Ectodermal cell (in vitro differentiated cells): Measurements from ENCODE around the gene MRPS5. TPM values are rescaled to one million over a fixed set of nuclear protein-coding genes. Genes with fewer than 3 reads are reported as not detected.

ENCODE experiments used
- H3K27ac ChIP-seq: 2 replicates; pipeline ENCODE4 v1.7.0; 2013; ENCODE audit warnings: mild to moderate bottlenecking, low read depth, low read length; ENCODE audit not compliant: insufficient read depth, poor library complexity, severe bottlenecking
- H3K27me3 ChIP-seq: 2 replicates; pipeline ENCODE4 v1.7.0; 2013; ENCODE audit warnings: mild to moderate bottlenecking, low read length; ENCODE audit not compliant: insufficient read depth, control insufficient read depth, poor library complexity, severe bottlenecking
- H3K36me3 ChIP-seq: one replicate; pipeline ENCODE4 v1.7.0; 2013; ENCODE audit warnings: low read length; ENCODE audit not compliant: control insufficient read depth, insufficient read depth
- H3K4me1 ChIP-seq: one replicate; pipeline ENCODE4 v1.7.0; 2013; ENCODE audit warnings: low read length; ENCODE audit not compliant: control insufficient read depth, insufficient read depth
- H3K4me3 ChIP-seq: 2 replicates; pipeline ENCODE4 v1.7.0; 2013; ENCODE audit warnings: low read depth, low read length, control low read depth; ENCODE audit not compliant: insufficient read depth
- H3K9me3 ChIP-seq: 2 replicates; pipeline ENCODE4 v1.7.0; 2013; ENCODE audit warnings: mild to moderate bottlenecking, low read length, moderate library complexity; ENCODE audit not compliant: control insufficient read depth
- WGBS, 2 experiments: methylation state at CpG; one replicate each; pipeline ENCODE4 v1.1.7; 2013; ENCODE audit warnings: missing lambda C conversion rate in 2 of 2; 5-methylcytosine and 5-hydroxymethylcytosine counted together
- polyA plus RNA-seq, 4 experiments: library from polyadenylated mRNA; stranded (reverse); fragments of 50-300 nt; gene quantifications; one replicate each; pipeline ENCODE4 v1.2.3, GENCODE V29; 2013

The MRPS5 gene
- 64.1 TPM for polyA plus RNA-seq (2013, experiment 1 of 4)
- 58.4 TPM for polyA plus RNA-seq (2013, experiment 2 of 4)
- polyA plus RNA-seq (2013, experiment 3 of 4), result 56.6 TPM
- 66.1 TPM for polyA plus RNA-seq (2013, experiment 4 of 4)

DNA sequence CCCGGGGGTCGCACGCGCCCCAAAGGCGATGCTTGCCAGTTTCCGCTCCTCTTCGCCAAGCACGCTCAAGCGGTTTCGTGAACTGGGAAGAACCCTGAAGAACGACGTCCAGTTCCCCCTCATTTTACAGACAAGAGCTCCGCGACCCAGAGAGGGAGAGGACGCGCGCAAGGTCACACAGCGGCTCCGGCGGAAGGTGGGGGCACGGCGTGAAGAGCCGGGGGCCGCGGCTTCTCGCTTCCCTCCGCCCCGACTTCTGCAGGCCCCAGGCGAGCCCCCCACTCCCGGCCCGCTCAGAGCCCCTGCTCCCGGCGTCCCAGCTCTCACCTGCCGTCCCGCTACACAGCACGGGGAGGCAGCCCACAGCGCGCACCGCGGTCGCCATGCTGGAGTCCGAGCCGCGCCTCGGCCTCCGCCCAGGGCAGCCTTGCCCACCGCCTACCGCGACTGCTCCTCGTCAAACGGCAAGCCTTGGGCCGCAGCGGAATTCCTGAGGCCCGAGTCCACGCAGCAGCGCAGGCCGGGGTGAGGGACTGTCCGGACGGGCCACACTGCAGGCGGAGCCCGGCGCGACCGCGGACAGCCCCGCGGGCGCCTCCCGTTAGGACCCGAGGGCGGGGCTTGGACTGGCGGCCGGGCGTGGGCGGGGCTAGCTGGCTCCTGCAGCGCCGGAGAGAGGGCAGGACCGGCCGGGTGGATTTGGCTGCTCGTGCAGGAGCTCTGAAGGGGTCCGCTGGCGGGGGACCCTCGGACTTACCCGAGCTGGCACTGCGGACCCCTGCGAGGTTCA is at the start of gene MRPS5:
Gene MRPS5, minus strand, starts transcription at position 402 of the 790 bp plus-strand sequence. Its CDS starts 17 bp downstream, at position 385.
- H3K4me1 ChIP-seq, result no peaks in the 10 kb centered on the region
- peak within 1 kb of the TSS; percentile 95 for H3K4me3 ChIP-seq
- no peaks in the 10 kb centered on the region for H3K36me3 ChIP-seq
- 0% methylated on average over 86 of the region's 86 CpGs for WGBS, 2 experiments
- no peaks in the 10 kb centered on the region for H3K9me3 ChIP-seq
- no peaks in the 10 kb centered on the region for H3K27me3 ChIP-seq
- peak within 1 kb of the TSS; percentile 82 for H3K27ac ChIP-seq

DNA sequence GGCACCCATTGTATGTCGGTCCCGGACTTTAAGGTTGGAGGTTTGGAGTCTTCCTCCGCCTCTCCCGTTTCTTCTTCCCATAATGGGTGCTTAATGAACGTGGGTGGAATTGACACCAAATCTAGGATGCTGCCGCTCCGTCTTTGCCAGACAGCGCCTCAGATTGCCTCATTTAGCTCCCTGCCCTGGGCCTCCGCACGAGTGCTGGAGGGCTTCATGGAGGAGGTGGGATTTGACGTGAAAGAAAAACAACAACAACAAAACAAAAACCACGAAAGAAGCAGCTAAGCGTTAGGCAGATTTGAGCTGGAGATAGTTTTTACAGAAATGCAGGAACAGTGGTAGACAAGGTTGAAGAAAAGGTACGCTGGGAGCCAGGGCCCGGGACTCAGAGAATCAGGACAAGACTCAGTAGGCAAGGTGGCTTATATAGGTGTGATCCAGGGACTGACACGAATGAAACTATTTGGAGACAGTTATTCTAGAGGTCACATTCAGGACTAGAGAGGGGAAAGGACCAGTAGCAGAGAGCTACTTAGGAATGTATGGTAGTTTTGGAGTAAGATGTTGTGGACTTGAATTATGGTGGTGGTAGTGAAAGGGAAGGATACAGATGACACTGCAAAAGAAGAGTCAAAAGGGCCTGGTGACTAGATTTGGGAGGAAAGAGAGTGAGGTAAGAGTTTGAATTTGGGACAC is 44.6 kb upstream of the MRPS5 start:
- Histone ChIP-seq H3K4me3 (peak overlapping the region; percentile 85), H3K9me3 (no peaks in the 10 kb centered on the region), H3K27ac (no peak overlapping the region), H3K36me3 (no peaks in the 10 kb centered on the region), H3K27me3 (peaks cover 4% of the 10 kb centered on the region), H3K4me1 (peaks cover 3% of the 10 kb centered on the region)
- 15% methylated on average over 15 to 16 of the region's 16 CpGs for WGBS, 2 experiments

DNA sequence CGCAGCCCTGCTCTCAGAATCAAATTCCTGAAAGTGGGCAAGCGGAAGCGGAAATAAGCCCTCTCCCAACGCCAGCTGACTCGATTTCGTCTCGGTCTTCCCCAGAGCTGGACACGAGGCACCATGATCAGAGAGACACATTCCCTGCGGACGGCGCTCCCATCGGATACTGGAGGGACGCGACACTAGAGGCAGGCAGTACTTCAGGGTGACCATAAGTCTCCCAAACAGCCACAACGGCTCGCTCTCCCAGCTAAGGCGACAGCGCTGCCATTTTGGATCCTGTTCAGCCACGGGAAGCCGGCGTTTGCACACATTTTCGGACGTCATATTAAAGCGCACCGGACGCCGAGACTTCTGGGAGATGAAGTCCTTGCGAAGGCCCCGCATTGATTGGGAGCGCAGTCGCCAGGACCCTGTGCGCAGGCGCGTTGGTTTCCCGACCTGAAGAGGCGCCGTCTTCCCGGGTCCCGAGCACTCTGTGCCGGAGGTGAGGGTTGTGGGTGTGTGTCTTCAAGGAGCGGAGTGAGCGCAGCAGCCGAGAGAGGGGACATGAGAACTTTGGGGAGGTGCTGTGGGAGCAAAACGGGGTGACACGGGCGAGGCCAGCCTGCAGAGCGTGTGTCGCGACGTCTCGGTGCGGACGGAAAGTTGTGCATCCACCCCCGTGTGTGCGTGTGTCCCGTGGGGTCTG is 43.9 kb upstream of the MRPS5 start, which contains the start of gene ZNF2:
Gene ZNF2, plus strand, starts transcription at position 439 of the 694 bp plus-strand sequence. CDS start 10,418 bp downstream, outside the sequence.
- peak within 1 kb of the TSS; percentile 85 for H3K4me3 ChIP-seq
- peak within 1 kb of the TSS; percentile 67 for H3K27ac ChIP-seq
- H3K9me3 ChIP-seq, result no peaks in the 10 kb centered on the region
- H3K36me3 ChIP-seq, result no peaks in the 10 kb centered on the region
- peaks cover 3% of the 10 kb centered on the region for H3K4me1 ChIP-seq
- H3K27me3 ChIP-seq, result peaks cover 4% of the 10 kb centered on the region
- WGBS, 2 experiments, result 0% methylated on average over 56 of the region's 56 CpGs

DNA sequence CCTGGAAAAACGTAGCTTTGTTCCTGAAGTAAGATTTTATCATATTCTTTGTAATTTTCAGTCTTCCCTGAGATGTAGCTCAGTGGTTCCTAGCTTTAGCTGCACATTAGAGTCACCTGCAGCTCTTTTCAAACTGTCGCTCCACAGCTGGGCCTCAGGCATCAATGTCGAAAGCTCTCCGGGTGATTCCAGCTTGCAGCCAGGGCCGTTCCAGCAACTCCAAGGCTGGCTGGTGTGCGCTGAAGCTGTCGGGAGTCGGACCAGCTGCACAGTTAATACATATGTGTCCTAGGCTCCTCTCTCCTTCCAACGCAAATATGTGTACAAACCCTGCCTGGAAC is 43.4 kb upstream of the MRPS5 start:
- Histone ChIP-seq H3K27ac (peak overlapping the region; percentile 67), H3K27me3 (peaks cover 4% of the 10 kb centered on the region), H3K9me3 (no peaks in the 10 kb centered on the region), H3K4me3 (peak overlapping the region; percentile 85), H3K36me3 (no peaks in the 10 kb centered on the region), H3K4me1 (peaks cover 3% of the 10 kb centered on the region)
- 4% methylated on average over 9 of the region's 9 CpGs for WGBS, 2 experiments

DNA sequence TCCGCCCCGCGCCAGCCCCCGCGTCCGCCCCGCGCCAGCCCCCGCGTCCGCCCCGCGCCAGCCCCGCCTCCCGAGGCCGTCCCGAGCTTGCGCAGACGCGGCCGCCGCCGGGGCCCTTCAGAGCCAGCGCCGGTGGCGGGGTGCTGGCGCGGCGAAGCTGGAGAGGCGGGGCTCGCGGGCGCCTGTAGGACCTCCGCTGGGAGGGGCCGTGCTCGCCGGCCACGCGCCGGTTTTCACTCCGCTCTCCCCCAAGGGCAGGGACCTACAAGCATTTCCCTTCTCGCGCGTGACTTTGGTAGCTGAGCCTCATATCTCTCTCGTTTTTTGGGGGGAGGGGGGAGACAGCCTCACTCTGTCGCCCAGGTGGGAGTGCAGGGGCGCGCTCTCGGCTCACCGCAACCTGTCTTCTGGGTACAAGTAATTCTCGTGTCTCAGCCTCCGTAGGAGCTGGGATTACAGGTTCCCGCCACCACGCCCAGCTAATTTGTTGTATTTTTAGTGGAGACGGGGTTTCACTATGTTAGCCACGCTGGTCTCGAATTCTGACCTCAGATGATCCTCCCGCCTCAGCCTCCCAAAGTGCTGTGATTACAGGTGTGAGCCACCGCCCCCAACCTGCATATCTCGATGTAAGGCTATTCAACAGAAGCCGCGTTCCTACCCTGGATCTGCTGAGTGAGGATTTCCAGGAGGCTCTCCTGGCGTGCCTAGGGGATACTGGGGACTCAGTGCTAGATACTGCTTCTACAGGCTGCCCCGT is 38.3 kb upstream of the MRPS5 start, which contains the start of gene ZNF514:
Gene ZNF514, minus strand, starts transcription at position 159 of the 760 bp plus-strand sequence. CDS start 6,595 bp downstream, outside the sequence.
- no peaks in the 10 kb centered on the region for H3K9me3 ChIP-seq
- peaks cover 3% of the 10 kb centered on the region for H3K4me1 ChIP-seq
- peak within 1 kb of the TSS; percentile 69 for H3K4me3 ChIP-seq
- peaks cover 9% of the 10 kb centered on the region for H3K36me3 ChIP-seq
- H3K27me3 ChIP-seq, result peaks cover 7% of the 10 kb centered on the region
- H3K27ac ChIP-seq, result no peak within 1 kb of the TSS
- 11 to 12% methylated on average over 64 of the region's 64 CpGs for WGBS, 2 experiments

DNA sequence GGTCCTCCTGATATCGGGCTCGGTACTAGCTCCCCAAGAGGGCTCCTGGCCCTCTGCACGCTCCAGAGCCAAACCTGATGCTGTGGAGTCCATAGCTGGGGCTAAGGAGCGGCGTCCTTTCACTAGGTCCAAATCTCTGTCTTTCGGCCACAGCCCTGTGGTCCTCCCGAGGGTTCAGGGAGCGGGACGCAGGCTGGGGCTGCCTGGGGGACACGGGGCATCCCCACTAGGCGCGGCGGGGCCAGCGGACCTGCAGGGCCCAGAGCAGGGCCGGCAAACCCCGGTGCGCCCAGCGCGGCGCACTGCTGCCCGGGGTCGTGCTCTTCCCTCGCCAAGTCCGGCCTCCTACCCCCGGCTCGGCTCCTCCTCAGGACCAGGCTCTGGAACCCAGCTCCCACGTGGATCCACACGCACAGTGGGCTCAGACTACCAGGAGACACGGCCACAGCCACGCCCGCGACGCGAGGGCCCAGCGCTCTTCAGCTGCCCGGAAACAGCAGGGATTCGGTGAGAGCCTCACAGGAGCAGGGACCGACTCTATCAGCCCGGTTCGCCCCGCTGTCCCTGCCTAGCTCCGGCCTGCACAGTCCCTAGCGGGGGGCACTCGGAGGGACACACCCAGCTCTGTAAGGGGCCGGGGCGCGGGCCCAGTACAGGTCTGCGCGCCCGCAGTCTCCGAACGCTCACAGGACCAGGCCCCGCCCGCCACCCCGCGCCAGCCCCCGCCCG is 37.4 kb upstream of the MRPS5 start:
- Histone ChIP-seq H3K4me3 (peak overlapping the region; percentile 69), H3K27me3 (peaks cover 7% of the 10 kb centered on the region), H3K9me3 (no peaks in the 10 kb centered on the region), H3K27ac (no peak overlapping the region), H3K4me1 (no peaks in the 10 kb centered on the region), H3K36me3 (peaks cover 9% of the 10 kb centered on the region)
- 5% methylated on average over 58 of the region's 58 CpGs for WGBS, 2 experiments

DNA sequence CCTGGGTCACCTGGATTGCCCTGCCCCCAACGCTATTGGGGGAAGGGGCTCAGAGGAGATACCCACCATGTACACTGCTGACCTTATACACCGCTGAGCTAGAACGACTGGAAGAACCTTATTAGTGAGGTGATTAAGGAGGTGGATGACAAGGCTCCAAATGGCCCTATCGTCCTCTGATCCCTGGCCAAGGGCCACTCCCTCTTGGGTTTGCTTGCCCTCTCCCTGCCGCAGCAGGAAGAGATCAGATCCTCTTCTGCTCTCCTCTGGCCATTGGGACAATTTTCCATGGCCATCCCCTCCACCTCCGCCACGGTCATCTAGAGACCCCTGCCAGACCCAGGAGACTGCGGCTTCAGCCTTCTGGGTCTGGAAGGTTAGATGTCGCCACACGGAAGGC is 36.8 kb upstream of the MRPS5 start:
- Histone ChIP-seq H3K9me3 (no peaks in the 10 kb centered on the region), H3K27ac (no peak overlapping the region), H3K4me3 (peak overlapping the region; percentile 69), H3K36me3 (peaks cover 9% of the 10 kb centered on the region), H3K27me3 (peaks cover 7% of the 10 kb centered on the region), H3K4me1 (no peaks in the 10 kb centered on the region)
- 83 to 85% methylated on average over 10 of the region's 10 CpGs for WGBS, 2 experiments

DNA sequence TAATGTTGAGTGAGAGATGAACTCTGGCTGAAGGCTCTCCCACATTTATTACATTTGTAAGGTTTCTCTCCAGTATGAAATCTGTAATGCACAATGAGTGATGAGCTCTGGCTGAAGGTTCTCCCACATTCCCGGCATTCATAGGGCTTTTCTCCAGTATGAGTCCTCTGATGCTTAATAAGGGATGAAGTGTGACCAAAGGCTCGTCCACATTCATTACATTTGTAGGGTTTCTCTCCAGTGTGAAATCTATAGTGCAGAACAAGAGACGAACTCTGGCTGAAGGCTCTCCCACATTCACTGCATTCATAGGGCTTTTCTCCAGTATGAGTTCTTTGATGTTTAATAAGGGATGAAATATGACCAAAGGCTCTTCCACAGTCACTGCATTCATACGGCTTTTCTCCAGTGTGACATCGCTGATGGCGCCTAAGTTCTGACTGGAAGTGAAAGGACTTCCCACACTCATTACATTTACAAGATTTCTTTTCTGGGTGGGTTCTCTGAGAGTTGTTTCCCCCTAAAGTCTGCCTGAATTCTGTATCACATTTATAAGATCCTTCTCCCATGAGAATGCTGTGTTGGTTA is 27.9 kb upstream of the MRPS5 start:
- H3K4me3 ChIP-seq, result no peak overlapping the region
- H3K9me3 ChIP-seq, result peaks cover 17% of the 10 kb centered on the region
- peaks cover 58% of the 10 kb centered on the region for H3K36me3 ChIP-seq
- no peaks in the 10 kb centered on the region for H3K4me1 ChIP-seq
- 95 to 99% methylated on average over 4 to 6 of the region's 6 CpGs for WGBS, 2 experiments
- no peak overlapping the region for H3K27ac ChIP-seq
- H3K27me3 ChIP-seq, result no peaks in the 10 kb centered on the region

DNA sequence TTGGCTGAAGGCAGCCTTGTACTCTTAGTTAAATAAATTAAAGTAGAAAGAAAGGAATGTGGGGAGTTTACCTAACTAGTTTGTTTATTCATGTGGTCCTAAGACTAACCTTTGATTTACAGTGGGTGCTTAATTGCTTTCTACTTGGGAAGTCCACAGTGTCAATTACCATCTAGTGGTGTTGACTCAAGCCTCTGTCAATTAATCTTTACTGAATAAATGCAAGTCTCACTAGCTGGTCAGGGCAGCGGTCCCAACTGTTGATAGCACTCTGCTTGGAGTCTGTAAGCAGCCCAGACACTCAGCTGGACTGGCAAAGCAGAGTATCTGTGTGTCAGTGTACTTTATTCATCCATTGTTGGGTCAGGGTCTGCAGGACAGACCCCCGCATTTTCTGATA is 22.2 kb upstream of the MRPS5 start:
- Histone ChIP-seq H3K27me3 (no peaks in the 10 kb centered on the region), H3K27ac (no peak overlapping the region), H3K36me3 (peaks cover 17% of the 10 kb centered on the region), H3K9me3 (peaks cover 14% of the 10 kb centered on the region), H3K4me3 (no peak overlapping the region), H3K4me1 (no peaks in the 10 kb centered on the region)
- WGBS, 2 experiments, result 93% methylated on average over 2 of the region's 2 CpGs
